T-cell (primary cell): ENCODE results near the gene KIFAP3. TPM values are rescaled to one million over a fixed set of nuclear protein-coding genes. Genes with fewer than 3 reads are reported as not detected.
"Not testable (repeated sequence)": the region's sequence is repeated elsewhere in the genome, so short reads cannot be mapped to it uniquely, and the experiment has no call there.

ENCODE experiments used
- ATAC-seq, 4 experiments: fragments of 200-7000 bp in 3 of 4; fragments of 150-1000 bp in 1 of 4; cut with Tn5 transposase; replicated peaks in 1 of 4; 1 replicate in 3 of 4; 2 replicates in 1 of 4; pipeline ENCODE4 v1.10.0; 2021; ENCODE audit warnings: moderate library complexity in 3 of 4, mild to moderate bottlenecking in 2 of 4, moderate number of reproducible peaks in 1 of 4
- CTCF ChIA-PET, 2 donors: fragments of 300-600 bp; sonication (Branson Sonifier 250); formaldehyde crosslinking; loops; one replicate each; lab custom pipeline; 2022; ENCODE audit warnings: antibody characterized with exemption in 2 of 2; lab: Charles Lee
- POLR2A ChIA-PET, 2 donors: fragments of 300-600 bp; sonication (Branson Sonifier 250); formaldehyde crosslinking; loops; one replicate each; lab custom pipeline; 2022; ENCODE audit warnings: antibody characterized with exemption in 2 of 2; lab: Charles Lee
- DNase-seq, 35 experiments: peaks; one replicate each; pipeline versions ENCODE4 v3.0.0 to v3.0.0-alpha.2; 2013 to 2023
- H3K27ac ChIP-seq: one replicate; pipeline ENCODE4 v1.5.1; 2013; ENCODE audit warnings: low read length
- H3K27me3 ChIP-seq, 2 experiments: replicated peaks in 1 of 2; 1 replicate in 1 of 2; 2 replicates in 1 of 2; pipeline versions ENCODE4 v1.6.1 to v1.7.0; 2013; ENCODE audit warnings: low read length in 1 of 2, mixed read lengths in 1 of 2; ENCODE audit not compliant: control insufficient read depth in 2 of 2, insufficient read depth in 2 of 2; ENCODE audit errors: extremely low read depth in 1 of 2
- H3K36me3 ChIP-seq, 2 donors: 1 replicate in 1 of 2; 2 replicates in 1 of 2; pipeline versions ENCODE4 v1.6.1 to v1.7.0; 2013; ENCODE audit warnings: low read length in 1 of 2; ENCODE audit not compliant: control insufficient read depth in 2 of 2, insufficient read depth in 1 of 2; ENCODE audit errors: extremely low read depth in 1 of 2
- H3K4me1 ChIP-seq, 2 experiments: 1 replicate in 1 of 2; 2 replicates in 1 of 2; pipeline versions ENCODE4 v1.6.1 to v1.7.0; 2013; ENCODE audit warnings: low read length in 2 of 2, mixed read lengths in 1 of 2; ENCODE audit not compliant: insufficient read depth in 2 of 2, control insufficient read depth in 1 of 2; ENCODE audit errors: extremely low read depth in 1 of 2
- H3K4me3 ChIP-seq, 2 donors: 1 replicate in 1 of 2; 2 replicates in 1 of 2; pipeline versions ENCODE4 v1.5.1 to v1.7.0; 2013; ENCODE audit warnings: mild to moderate bottlenecking in 2 of 2, low read length in 1 of 2, moderate library complexity in 1 of 2; ENCODE audit not compliant: control insufficient read depth in 1 of 2; ENCODE audit errors: extremely low read depth in 1 of 2
- H3K9me3 ChIP-seq: 2 replicates; pipeline ENCODE4 v1.7.0; 2013
- H3K27ac Mint-ChIP-seq, 2 donors: one replicate each; pipeline ENCODE4 v1.8.0; 2020 to 2021; ENCODE audit warnings: mild to moderate bottlenecking in 2 of 2, mixed read lengths in 2 of 2
- H3K27me3 Mint-ChIP-seq, 2 donors: one replicate each; pipeline ENCODE4 v1.8.0; 2021 to 2022; ENCODE audit warnings: mixed read lengths in 2 of 2
- H3K36me3 Mint-ChIP-seq: one replicate; pipeline ENCODE4 v1.8.0; 2021; ENCODE audit warnings: mixed read lengths
- H3K4me1 Mint-ChIP-seq, 3 donors: one replicate each; pipeline ENCODE4 v1.8.0; 2020 to 2022; ENCODE audit warnings: mixed read lengths in 3 of 3, mild to moderate bottlenecking in 1 of 3
- H3K4me3 Mint-ChIP-seq, 3 donors: one replicate each; pipeline ENCODE4 v1.8.0; 2020 to 2022; ENCODE audit warnings: mild to moderate bottlenecking in 3 of 3, mixed read lengths in 3 of 3, moderate library complexity in 3 of 3
- H3K9me3 Mint-ChIP-seq, 3 donors: one replicate each; pipeline ENCODE4 v1.8.0; 2020 to 2022; ENCODE audit warnings: mixed read lengths in 3 of 3
- WGBS: methylation state at CpG from one replicate; pipeline ENCODE4 v1.1.5; 2013; ENCODE audit warnings: missing lambda C conversion rate; ENCODE audit not compliant: insufficient coverage; 5-methylcytosine and 5-hydroxymethylcytosine counted together
- total RNA-seq, 35 experiments: library from RNA in 6 of 35; stranded (reverse) in 6 of 35; fragments of 120-200 nt in 1 of 35; gene quantifications; one replicate each; pipeline versions ENCODE4 v1.2.1 to v1.2.4 and lab custom pipeline; 2013 to 2026

The KIFAP3 gene
- total RNA-seq, 5 donors from 2014 or later (not counting 1 experiment from before 2014, with no cell fraction given) = 13.8 to 20.2 (median 16.6) TPM

- 100% methylated on average over 1 of the region's 9 CpGs for whole genome bisulfite sequencing
- CTCF ChIA-PET, H3K4me1 ChIP-seq, ATAC-seq, H3K36me3 ChIP-seq, DNase-seq, H3K4me3 ChIP-seq, H3K4me3 Mint-ChIP-seq, H3K27me3 Mint-ChIP-seq, H3K27ac ChIP-seq, H3K4me1 Mint-ChIP-seq, H3K9me3 ChIP-seq, POLR2A ChIA-PET, H3K27ac Mint-ChIP-seq, H3K9me3 Mint-ChIP-seq, H3K27me3 ChIP-seq: not testable (repeated sequence)
- peaks cover 36% of the 10 kb centered on the region for H3K36me3 Mint-ChIP-seq
Observed at GRCh38 chr1:169918220-169918619, 156.3 kb downstream of the KIFAP3 start.

- WGBS = 91% methylated on average over 9 of the region's 15 CpGs
- H3K4me3 ChIP-seq = no peak overlapping the region
- H3K9me3 ChIP-seq = no peaks in the 10 kb centered on the region
- H3K4me1 ChIP-seq = no peaks in the 10 kb centered on the region
- Mint-ChIP-seq H3K4me3 (no peak overlapping the region), H3K36me3 (peaks cover 26% of the 10 kb centered on the region), H3K9me3 (peaks cover 0 to 4% (median 0%) of the 10 kb centered on the region in 3 donors), H3K27ac (no peak overlapping the region), H3K27me3 (no peaks in the 10 kb centered on the region), H3K4me1 (peaks cover 0 to 3% (median 0%) of the 10 kb centered on the region in 3 donors)
- CTCF ChIA-PET = no interaction called here
- ATAC-seq (no peak), DNase-seq (no peak)
- no peaks in the 10 kb centered on the region for H3K36me3 ChIP-seq
- POLR2A ChIA-PET = no interaction called here
- H3K27me3 ChIP-seq = no peaks in the 10 kb centered on the region
- H3K27ac ChIP-seq = no peak overlapping the region
Observed at GRCh38 chr1:169915150-169915549, 159.3 kb downstream of the KIFAP3 start.

GRCh38 chr1:169914531-169914930, 160.0 kb downstream of the KIFAP3 start:
- Mint-ChIP-seq H3K4me1 (peaks cover 0 to 6% (median 0%) of the 10 kb centered on the region in 3 donors), H3K27ac (no peak overlapping the region), H3K4me3 (no peak overlapping the region), H3K36me3 (peaks cover 26% of the 10 kb centered on the region), H3K27me3 (no peaks in the 10 kb centered on the region), H3K9me3 (peaks cover 0 to 4% (median 0%) of the 10 kb centered on the region in 3 donors)
- Histone ChIP-seq H3K27me3 (no peaks in the 10 kb centered on the region), H3K36me3 (no peaks in the 10 kb centered on the region), H3K4me1 (no peaks in the 10 kb centered on the region), H3K9me3 (no peaks in the 10 kb centered on the region), H3K4me3 (no peak overlapping the region), H3K27ac (no peak overlapping the region)
- ChIA-PET POLR2A (no interaction called here), CTCF (no interaction called here)
- WGBS = 40% methylated on average over 1 of the region's 3 CpGs
- no peak for ATAC-seq
- DNase-seq = no peak

- Histone ChIP-seq H3K9me3 (no peaks in the 10 kb centered on the region), H3K4me1 (no peaks in the 10 kb centered on the region), H3K27me3 (no peaks in the 10 kb centered on the region), H3K27ac (peak overlapping the region; percentile 59), H3K36me3 (no peaks in the 10 kb centered on the region), H3K4me3 (no peak overlapping the region)
- peaks cover 4 to 21% (median 12%) of the 10 kb centered on the region in 3 donors for H3K4me1 Mint-ChIP-seq
- H3K27ac Mint-ChIP-seq = peak overlapping the region; percentile 55 to 76
- H3K36me3 Mint-ChIP-seq = peaks cover 7% of the 10 kb centered on the region
- H3K9me3 Mint-ChIP-seq = peaks cover 0 to 4% (median 2%) of the 10 kb centered on the region in 3 donors
- no peak for DNase-seq
- ATAC-seq = no peak
- H3K4me3 Mint-ChIP-seq = no peak overlapping the region
- POLR2A ChIA-PET = no interaction called here
- 73% methylated on average over 8 of the region's 16 CpGs for WGBS
- CTCF ChIA-PET = no interaction called here
- no peaks in the 10 kb centered on the region for H3K27me3 Mint-ChIP-seq
Observed at GRCh38 chr1:169909499-169909898, 165.0 kb downstream of the KIFAP3 start.

GRCh38 chr1:169906938-169907337, 167.6 kb downstream of the KIFAP3 start:
- H3K4me3 ChIP-seq = no peak overlapping the region
- H3K4me1 ChIP-seq = peaks cover 3 to 4% of the 10 kb centered on the region in 2 experiments
- ATAC-seq = no peak
- ChIA-PET POLR2A (no interaction called here), CTCF (no interaction called here)
- H3K27me3 Mint-ChIP-seq = no peaks in the 10 kb centered on the region
- H3K27ac ChIP-seq = no peak overlapping the region
- no peaks in the 10 kb centered on the region for H3K27me3 ChIP-seq
- peaks cover 3% of the 10 kb centered on the region for H3K36me3 Mint-ChIP-seq
- peaks cover 0 to 2% (median 0%) of the 10 kb centered on the region in 3 donors for H3K9me3 Mint-ChIP-seq
- H3K27ac Mint-ChIP-seq = no peak overlapping the region
- no peaks in the 10 kb centered on the region for H3K36me3 ChIP-seq
- H3K9me3 ChIP-seq = no peaks in the 10 kb centered on the region
- DNase-seq = no peak
- no peak overlapping the region for H3K4me3 Mint-ChIP-seq
- H3K4me1 Mint-ChIP-seq = peaks cover 19 to 37% (median 27%) of the 10 kb centered on the region in 3 donors

GRCh38 chr1:169904834-169905233, 169.7 kb downstream of the KIFAP3 start:
- no peak for DNase-seq
- peak overlapping the region in 1 of 3 donors; percentile 4 for H3K4me3 Mint-ChIP-seq
- ATAC-seq = no peak
- no CpG with 5 or more reads among the region's 1 CpG for WGBS
- Histone ChIP-seq H3K36me3 (no peaks in the 10 kb centered on the region), H3K27me3 (no peaks in the 10 kb centered on the region), H3K4me1 (peaks cover 3 to 4% of the 10 kb centered on the region in 2 experiments), H3K27ac (no peak overlapping the region), H3K9me3 (no peaks in the 10 kb centered on the region), H3K4me3 (no peak overlapping the region)
- no peak overlapping the region for H3K27ac Mint-ChIP-seq
- peaks cover 0 to 3% of the 10 kb centered on the region in 2 donors for H3K27me3 Mint-ChIP-seq
- no peaks in the 10 kb centered on the region for H3K36me3 Mint-ChIP-seq
- CTCF ChIA-PET = interaction anchor here in 1 of 2 donors (0.7 kb wide), 1 partner anchor 281 kb away, joined by 3 read pairs; no protein-coding TSS in a partner anchor
- POLR2A ChIA-PET = interaction anchor here in 1 of 2 donors (0.6 kb wide), 1 partner anchor 130 kb away, joined by 3 read pairs; no protein-coding TSS in a partner anchor
- H3K4me1 Mint-ChIP-seq = peaks cover 24 to 37% (median 29%) of the 10 kb centered on the region in 3 donors
- peaks cover 0 to 2% (median 0%) of the 10 kb centered on the region in 3 donors for H3K9me3 Mint-ChIP-seq
